Measurements from ENCODE around the gene ENOX2.
A peak's percentile ranks its signal among the peaks of the same experiment; 100 is the strongest.
"Not testable (repeated sequence)": the region's sequence is repeated elsewhere in the genome, so short reads cannot be mapped to it uniquely, and the experiment has no call there.

The ENOX2 gene

DNA sequence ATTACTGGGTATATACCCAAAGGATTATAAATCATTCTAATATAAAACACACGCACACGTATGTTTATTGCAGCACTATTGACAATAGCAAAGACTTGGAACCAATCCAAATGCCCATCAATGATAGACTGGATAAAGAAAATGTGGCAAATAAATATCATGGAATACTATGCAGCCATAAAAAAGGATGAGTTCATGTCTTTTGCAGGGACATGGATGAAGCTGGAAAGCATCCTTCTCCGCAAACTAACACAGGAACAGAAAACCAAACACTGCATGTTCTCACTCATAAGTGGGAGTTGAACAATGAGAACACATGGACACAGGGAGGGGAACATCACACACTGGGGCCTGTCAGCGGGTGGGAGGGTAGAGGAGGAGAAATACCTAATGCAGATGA is 83.6 kb downstream of the ENOX2 start:
- DNase-seq = not testable (repeated sequence)

DNA sequence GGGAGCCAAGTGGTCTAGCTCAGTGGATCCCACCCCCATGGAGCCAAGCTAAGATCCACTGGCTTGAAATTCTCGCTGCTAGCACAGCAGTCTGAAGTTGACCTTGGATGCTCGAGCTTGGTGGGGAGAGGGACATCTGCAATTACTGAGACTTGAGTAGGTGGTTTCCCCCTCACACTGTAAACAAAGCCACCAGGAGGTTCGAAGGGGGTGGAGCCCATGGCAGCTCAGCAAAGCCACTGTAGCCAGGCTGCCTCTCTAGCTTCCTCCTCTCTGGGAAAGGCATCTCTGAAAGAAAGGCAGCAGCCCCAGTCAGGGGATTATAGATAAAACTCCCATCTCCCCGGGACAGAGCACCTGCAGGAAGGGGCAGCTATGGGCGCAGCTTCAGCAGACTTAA is 89.1 kb downstream of the ENOX2 start:
- DNase-seq = not testable (repeated sequence)

DNA sequence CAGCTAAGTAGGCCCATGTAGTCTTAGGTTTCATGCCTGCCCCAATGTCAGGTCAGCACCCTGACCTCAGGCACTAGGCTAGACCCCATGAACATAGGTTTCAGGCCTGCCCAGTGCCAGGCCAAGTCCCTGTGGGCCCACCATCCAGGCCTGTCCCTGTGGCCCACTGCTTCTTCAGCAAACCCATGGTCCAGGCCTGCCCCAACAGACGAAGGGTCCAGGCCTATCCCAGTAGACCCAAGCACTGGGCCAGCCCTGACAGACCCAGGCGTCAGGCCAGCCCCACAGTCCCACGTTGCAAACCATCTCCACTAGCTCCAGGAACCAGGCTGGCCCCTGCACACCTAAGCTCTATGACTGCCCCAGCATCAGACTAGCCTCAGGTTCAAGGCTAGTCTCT is 92.4 kb downstream of the ENOX2 start:
- DNase-seq = no peak

DNA sequence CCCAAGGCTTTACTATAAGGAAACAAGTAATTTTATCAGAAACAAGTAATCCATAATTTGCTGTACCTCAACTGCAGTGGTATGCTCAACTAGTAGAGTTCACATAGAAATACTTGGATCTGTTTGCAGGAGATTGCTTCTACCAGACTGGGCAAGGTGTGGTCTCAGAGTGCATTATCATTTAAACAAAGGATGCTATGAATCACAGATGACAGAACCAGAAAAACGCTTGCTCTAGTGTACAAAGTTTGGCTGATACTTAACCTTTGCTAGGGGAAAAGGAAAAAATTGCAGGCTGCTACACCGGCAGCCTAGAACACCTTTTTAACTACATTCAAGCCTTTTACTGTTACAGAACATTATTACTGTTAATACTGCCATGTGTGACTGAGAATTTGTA is 97.1 kb downstream of the ENOX2 start:
- no peak for DNase-seq

DNA sequence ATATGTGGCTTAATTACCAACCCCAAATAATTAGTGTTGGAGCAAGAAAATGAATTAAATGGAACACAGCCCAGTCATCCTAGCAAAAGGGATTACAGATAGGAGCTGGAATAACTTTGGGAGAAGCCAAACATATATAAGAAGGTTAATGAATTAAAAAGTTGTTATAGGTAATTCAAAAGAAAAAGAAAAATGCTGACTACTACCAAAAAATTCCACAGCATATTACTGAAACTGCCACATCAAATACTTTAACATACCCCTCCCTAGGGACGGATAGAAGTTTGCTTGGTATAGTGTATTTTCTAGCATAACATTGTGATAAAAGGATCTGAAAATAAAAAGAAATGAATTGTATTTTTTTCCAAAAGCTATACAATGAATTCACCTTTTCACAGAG is 99.5 kb downstream of the ENOX2 start:
- DNase-seq = no peak

DNA sequence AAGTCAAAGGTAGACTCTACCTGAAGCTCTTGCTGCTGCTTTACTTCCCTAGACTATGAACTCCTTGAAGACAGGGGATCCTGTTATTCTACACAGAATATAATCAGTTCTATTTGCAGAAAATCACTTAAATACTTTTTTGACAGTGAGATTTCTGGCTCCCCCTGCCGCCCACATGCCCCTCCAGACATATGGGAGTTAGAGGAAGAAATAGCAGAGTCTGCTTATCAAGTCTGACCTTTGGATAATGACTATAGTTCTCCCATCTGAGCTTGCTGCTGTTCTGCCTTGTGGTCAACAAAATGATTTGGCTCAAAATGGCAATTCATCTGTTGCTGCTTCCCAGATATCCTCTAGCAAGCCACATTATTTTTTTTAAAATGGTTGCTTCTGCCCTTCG is 101.1 kb downstream of the ENOX2 start:
- no peak for DNase-seq

DNA sequence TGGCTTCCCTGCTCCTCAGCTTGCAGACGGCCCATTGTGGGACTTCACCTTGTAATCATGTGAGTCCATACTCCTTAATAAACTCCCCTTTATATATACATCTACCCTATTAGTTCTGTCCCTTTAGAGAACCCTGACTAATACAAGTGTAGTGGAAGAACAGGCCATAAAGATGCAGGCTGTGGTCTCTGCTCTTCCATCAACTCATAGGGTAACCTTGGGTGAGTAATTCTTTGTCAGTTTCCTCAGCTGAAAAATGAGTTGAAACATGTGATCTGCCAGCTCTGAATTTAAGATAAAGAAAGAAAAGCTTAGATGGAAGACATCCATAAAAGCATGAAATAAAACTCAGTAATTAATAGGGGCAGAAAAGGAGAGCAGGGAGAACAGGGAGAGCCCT is 103.6 kb downstream of the ENOX2 start:
- DNase-seq = no peak

DNA sequence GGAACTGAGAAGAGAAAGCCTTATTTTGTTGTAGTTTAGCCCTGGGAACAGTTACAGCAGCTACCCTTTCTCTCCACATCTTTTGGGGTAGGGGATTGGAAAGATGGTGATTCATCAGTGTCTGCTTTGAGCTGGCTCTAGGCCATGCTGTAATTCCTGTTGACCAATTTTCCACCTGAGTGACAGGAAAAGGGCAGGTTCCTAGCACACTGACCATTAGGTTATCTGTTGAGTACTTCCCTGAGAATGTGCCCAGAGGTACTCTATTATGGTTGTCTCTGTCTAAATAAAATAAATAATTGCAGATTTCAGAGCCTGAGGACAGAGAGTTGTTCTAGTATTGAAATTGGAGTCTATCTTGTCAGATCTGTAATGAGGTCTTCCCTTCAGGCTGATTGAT is 109.0 kb downstream of the ENOX2 start:
- DNase-seq = no peak

DNA sequence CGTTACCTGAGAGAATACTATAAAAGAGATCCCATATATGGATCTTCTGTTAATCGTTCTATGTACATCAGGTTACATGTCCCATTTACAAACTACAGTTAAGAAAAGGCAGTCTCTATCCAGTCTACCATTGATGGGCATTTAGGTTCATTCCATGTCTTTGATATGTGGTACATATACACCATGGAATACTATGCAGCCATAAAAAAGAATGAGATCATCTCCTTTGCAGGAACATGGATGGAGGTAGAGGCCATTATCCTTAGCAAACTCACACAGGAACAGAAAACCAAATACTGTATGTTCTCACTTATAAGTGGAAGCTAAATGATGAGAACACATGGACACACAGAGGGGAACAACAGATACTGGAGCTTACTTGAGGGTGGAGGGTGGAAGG is 111.1 kb downstream of the ENOX2 start:
- not testable (repeated sequence) for DNase-seq

DNA sequence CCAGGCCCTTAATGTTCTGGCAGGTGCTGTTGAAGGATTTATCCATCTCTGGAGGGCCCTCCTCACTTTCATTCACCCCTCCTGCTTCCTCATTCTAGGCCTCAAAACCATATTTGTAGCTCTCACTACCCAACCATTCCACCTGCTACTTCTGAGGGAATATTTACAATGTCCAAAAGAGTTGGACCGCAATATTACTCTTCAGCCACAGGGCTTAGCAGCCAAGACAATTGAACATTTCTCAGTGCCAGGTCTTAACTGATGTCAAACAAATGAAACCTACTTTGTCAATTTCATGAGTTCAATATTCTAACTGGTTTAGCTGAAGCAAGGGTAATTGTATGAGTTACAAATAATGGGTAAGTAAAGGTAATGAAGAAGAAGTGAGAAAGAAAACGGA is 113.2 kb downstream of the ENOX2 start:
- DNase-seq = no peak

DNA sequence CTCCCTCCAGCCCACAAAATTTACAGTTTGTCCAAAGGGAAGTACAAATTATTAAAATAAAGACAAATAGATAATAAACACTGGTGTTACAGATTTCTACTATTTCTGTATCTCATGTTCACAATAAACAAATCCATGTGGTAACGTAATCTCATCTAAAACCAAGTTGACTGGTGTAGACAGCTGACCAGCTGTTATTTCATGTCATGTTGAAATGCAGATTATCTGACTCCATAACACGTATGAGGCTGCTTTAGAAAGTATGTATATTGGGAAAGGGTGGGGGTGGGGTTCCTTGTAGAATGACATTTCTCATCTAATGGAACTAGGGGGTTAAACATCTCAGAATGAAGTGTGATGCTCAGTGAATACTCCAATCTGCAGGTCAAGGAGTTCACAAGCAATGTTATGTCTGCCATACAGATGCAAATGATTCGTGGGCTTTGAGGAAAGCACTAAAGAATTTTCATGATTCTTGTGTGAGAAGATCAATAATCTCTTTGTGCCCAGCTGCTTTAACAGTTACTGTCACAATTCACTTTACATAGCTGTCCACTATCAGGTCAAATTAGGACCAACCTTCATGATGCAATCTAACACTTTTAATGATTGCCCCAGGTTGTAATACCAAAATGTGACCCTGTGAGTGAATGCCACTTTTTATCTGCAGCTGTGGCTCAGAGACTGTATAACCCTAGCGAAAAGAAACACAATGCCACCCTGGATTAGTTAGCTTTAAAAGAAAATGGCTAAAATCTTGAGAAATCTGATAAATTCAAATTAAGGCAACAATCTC is 114.0 kb downstream of the ENOX2 start:
- no peak for DNase-seq

DNA sequence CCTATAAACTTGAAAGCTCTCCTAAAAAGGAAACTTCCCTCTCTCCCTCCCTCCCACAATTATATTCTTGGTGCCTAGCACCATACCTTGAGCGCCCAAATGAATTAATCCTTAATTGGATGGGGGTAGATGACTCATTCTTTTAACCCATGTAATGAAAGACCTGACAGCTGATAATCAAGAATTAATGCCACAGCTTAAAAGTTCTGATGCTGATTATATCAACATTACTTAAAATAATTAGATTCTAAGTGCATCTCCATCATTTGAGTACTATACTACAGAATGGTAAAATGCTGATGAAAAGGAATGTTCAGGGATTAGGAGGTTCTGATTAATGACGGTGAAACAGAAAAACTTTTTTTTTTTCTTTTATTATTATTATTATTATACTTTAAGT is 117.0 kb downstream of the ENOX2 start:
- no peak for DNase-seq

DNA sequence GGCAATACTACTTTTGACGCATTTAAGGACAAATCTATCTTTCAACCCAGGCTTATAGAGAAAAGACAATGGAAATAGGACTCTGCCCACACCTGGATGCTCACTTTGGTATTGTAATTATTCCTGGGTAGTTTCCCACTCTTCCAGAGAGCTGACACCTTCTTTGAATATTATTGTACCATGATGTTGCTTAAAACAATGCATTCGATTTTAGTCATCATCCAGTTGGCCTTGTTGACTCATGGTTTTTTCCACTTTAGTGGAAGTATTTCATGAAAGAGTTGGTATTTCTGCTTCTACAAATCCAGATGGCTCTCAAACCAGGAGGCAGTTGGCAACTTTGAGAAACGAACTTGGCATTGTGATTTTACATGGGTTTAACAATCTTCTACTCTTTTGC is 124.2 kb downstream of the ENOX2 start:
- peak in 1 of 3 donors; percentile 3 for DNase-seq

DNA sequence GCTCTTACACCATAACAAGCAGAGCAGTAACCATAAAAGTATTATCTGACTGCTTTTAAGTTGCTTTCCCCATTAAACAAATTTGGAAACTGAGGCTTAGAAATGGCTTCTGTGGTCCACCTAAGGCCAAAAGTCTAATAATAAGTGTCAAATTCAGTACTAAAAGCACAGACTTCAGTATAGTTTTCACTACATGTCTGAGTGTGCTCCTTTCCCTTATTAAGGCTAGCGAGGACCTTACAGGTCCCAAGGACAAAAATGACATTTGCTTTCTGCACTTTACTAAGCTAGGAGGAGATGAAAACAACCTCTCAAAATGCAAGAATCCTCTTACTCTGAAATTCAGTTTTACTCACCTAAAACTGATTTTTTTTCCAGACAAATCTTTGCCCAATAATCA is 127.2 kb downstream of the ENOX2 start:
- DNase-seq = no peak

DNA sequence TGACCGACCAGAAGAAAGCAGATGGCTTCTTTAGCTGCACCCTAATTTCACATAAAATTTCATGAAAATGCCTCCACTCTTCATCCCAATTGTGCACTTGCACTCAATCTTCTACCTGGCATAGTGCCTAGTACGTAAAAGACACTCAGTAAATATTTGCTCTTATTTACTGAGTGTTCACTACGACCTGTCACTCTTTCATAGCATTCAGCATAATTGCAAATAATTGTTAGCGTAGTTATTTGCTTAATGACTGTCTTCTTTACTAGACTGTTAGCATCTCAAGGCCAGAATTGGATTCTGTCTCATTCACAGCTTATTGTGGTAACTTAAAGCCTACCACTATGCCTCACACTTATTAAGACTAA is 130.2 kb downstream of the ENOX2 start:
- no peak for DNase-seq

DNA sequence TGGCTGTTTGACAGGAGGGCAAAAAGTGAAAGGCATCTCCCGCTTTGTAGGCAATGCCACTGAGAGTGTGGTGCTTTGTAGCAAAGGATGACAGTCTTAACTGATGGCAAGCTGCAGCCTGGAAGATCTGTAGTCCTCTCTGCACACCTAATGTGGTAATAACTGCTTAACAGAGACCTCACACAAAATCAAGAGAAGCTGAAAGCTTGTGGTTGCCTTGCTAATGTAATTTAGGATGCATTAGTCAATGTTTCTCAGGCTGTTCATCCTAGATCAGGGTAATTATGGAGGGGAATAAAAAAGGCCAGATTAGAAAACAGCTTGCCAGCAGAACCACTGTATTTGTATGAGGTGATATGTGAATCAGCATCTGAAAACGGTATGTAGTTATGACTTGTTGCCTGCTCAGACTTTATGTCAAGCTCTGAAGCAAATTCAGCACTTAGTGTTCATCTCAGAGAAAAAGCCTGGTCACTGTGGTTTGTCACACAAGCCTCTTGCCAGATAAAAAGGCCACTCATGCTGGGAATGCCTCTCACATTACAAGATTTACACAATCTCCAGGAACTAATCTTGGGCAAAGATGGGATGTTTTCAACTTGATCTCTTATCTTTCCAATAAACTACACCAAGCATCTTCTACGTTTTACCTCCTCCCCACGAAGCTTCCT is 130.8 kb downstream of the ENOX2 start:
- DNase-seq = no peak

DNA sequence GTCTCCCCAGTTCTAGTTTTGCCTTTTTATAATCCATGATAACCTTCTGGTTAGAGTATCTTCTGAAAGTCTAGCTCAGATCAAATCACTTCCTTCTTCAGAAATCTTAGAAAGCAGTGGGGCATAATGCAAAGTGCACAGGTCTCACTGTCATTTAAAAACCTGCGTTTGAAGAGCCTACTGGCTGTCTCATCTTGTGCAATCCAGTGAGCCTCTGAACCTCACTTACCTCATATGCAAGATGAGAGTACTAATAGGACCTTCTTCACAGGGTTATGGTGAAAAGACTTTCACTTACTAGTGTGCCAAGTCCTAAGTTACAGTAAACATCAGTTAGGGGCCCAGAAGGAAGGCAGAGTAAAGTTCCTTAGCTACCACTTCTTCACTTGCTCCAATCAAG is 131.4 kb downstream of the ENOX2 start:
- DNase-seq = no peak

DNA sequence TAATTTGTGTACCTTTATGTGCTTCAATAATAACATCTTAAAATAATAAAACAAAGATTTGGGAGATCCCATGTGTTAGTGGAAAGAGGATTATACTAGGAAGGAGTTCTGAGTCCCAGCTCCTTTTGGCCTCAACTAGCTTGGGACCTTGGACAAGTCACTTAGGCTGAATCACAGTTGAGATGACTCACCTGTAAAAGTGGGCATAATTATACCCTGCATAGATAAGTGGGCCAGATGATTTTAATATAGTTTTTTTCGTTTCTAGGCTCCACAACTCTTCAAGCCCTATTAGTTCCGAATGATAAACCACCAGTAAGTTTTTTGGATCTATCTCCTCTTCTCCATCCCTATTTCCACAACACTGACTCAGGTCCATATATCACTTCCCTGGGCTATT is 131.8 kb downstream of the ENOX2 start:
- DNase-seq = no peak

DNA sequence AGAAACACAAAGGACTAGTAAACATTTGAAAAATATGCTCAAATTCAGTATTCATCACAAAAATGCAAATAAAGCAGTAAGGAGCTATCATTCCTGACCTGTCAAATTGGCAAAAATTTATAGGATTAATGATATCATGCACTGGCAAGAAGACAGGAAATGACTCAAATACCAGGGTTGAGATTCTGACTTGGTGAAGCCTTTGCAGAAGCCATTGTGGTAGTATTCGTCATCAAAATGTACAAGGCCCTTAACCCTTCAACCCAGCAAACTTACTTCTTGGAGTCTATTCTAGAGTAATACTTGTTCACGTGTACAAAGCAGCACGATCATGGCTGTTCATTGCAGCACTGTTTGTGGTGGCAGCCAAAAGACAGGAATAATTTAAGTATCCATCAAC is 132.4 kb downstream of the ENOX2 start:
- DNase-seq = peak in 2 of 3 donors; percentile 16 to 43

DNA sequence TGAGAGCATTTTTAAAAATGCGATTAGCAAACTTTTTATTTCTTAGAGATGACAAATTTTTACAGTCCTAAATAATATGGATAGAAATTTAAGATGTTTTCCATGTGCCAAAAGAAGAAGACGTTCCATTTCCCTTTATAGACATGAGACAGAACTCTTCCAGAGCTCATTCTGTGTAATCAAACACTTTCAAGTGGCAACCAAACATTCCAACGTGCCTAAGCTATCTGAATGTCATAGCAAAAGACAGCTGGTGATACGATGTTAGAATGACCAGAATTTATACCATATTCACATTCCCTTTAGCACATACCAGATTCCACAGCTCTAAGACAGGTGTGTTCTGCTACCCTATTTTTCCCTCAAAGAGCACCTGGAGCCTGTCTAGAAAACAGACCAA is 133.2 kb downstream of the ENOX2 start:
- DNase-seq = no peak

DNA sequence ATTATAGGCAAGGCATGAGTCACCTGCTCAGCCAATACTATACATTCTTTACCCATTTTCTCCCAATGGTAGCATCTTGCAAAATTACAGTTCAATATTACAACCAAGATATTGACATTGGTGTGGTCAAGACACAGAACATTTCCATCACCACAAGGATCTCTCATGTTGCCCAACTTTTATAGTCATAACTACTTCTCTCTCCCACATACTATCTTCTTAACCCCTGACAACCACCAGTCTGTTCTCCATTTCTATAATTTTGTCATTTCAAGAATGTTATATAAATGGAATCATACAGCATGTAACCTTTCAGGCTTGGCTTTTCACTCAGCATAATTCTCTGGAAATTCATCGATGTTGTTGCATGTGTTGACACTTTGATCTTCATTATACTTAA is 144.9 kb downstream of the ENOX2 start:
- DNase-seq = no peak

DNA sequence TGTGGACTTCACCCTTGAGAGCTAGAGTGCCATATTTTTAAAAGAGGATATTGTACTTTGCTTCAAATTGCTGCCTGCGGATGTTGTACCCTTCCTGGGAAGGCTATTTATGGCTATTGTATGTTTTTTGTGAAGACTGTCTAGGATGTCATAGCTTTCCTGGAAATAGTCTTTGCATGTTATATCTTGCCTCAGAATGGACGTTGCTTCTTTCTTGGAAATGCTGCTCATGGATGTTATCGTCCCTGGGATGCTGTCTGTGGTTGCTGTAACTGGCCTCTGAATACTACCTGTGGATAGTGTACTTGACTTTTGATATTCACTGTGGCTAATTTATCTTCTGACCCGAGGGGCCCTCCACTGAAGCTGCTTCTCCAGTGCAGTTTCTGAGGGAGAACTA is 146.8 kb downstream of the ENOX2 start:
- DNase-seq = no peak

DNA sequence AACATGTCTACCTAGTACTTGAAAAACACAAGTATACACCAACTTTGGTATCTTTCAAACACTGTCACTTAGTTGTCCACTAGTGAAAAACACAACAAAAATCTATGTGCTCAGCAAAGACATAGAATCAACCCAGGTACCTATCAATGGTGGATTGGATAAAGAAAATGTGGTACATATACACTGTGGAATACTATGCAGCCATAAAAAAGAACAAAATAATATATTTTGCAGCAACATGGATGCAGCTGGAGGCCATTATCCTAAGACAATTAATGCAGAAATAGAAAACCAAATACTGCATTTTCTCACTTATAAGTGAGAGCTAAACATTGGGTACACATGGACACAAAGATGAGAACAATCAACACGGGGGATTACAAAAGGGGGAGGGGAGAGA is 148.7 kb downstream of the ENOX2 start:
- DNase-seq = no peak

DNA sequence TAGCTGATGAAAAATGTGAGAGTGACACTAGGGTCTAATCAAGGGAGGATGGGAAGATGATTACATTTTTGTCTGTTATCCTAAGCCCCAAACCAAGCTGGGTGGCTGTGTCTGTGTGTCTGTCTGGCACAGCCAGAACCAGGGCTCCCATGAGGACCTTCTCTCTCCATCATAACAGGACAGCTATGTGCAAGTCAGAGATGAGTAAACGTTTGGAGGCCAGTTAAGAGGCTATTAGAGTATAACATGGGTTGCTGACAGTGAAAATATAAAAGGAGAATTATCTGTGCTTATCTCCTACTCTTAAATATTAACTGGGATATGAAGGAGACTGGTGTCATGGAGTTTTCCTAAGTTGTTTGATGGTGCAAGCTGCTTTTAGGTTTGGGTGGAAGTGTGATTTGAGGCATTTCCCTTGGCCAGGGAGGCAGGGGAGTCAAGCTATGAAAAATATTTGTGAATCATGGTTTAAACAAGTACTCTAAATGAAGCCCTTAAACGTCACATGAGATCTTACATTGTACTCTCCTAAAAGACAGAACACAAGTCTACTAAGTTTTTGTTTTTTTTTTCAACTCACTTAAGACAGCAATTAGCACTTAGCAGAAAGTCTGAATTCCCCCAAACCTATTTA is 156.2 kb downstream of the ENOX2 start:
- no peak for DNase-seq

Measured in suppressor macrophage treated with lipopolysaccharide for 1 hour (primary cell).